KOPT-K1 (cell line): Measurements from ENCODE around the gene HSFX3.
"Not testable (repeated sequence)": the region's sequence is repeated elsewhere in the genome, so short reads cannot be mapped to it uniquely, and the experiment has no call there.

Experiments used
- H3K27ac ChIP-seq: fragments of 200-600 bp; sonication (generic); 2 replicates; pipeline ENCODE4 v1.5.1; 2016; ENCODE audit warnings: antibody characterized with exemption, mild to moderate bottlenecking, low read depth, low read length; ENCODE audit not compliant: poor library complexity, severe bottlenecking
- H3K36me3 ChIP-seq: fragments of 200-600 bp; sonication (generic); 2 replicates; pipeline ENCODE4 v1.5.1; 2017; ENCODE audit warnings: antibody characterized with exemption, mild to moderate bottlenecking, low read length, moderate library complexity; ENCODE audit not compliant: insufficient read depth
- H3K9me3 ChIP-seq: fragments of 200-600 bp; sonication (generic); 2 replicates; pipeline ENCODE4 v1.5.1; 2017; ENCODE audit warnings: antibody characterized with exemption, low read length, mild to moderate bottlenecking; ENCODE audit not compliant: insufficient read depth, poor library complexity, severe bottlenecking

Gene HSFX3

GRCh38 chrX:149555251-149555650, 5.5 kb upstream of the HSFX3 start:
- H3K27ac ChIP-seq, H3K9me3 ChIP-seq, H3K36me3 ChIP-seq: not testable (repeated sequence)

DNA sequence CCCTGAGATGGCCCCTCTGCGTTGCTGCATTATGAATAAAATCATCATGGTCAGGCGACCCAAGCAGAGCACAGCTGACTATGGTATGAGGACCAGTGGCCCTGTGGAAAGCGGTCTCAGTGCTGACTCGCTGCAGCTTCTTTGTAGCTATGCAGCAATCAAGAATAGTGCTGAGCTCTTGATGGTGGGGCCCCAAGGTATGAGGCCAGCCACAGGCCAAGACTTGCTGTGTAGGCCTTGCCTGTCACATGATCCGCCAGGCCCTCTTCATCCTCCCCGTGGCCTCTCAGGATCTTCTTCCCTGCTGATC, 2.2 kb upstream of the HSFX3 start:
- H3K27ac ChIP-seq, H3K9me3 ChIP-seq, H3K36me3 ChIP-seq: not testable (repeated sequence)

- not testable (repeated sequence) for H3K36me3 ChIP-seq, H3K27ac ChIP-seq, H3K9me3 ChIP-seq
Measured at GRCh38 chrX:149551245-149551938, 1.7 kb upstream of the HSFX3 start.

GRCh38 chrX:149550454-149550853, 730 bp upstream of the HSFX3 start:
- H3K9me3 ChIP-seq, H3K27ac ChIP-seq, H3K36me3 ChIP-seq: not testable (repeated sequence)

DNA sequence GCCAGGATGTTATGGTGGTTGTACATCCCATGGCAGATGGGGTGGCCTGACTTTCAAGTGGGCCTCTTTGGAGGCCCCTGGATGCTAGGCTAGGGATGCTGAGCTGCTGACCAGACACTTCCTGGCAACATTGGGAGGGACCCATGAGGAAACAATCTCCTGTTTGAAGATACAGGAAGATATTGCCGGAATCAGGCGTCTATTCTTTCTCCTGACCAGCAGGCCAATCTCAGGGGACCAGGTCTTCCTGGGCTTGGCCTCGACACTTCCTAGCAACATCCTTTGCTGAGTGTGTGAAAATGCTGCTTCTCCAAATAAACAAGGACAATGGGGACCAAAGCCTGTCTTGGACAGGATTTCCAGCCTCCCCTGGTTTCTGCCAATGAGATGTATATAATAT, 1.9 kb downstream of the HSFX3 start:
- not testable (repeated sequence) for H3K9me3 ChIP-seq, H3K27ac ChIP-seq, H3K36me3 ChIP-seq

DNA sequence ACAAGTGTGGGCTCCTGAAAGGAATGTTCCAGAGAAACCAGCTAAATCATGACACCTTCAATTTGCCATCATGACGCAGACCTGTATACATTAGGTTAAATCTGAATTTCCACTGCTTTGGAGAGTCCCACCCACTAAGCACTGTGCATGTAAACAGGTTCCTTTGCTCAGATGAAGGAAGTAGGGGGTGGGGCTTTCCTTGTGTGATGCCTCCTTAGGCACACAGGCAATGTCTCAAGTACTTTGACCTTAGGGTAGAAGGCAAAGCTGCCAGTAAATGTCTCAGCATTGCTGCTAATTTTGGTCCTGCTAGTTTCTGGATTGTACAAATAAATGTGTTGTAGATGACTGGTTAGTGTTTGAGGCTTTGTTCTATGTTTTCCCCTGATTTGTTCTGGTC, 2.8 kb downstream of the HSFX3 start:
- H3K36me3 ChIP-seq, H3K9me3 ChIP-seq, H3K27ac ChIP-seq: not testable (repeated sequence)

GRCh38 chrX:149545545-149546543, 3.9 kb downstream of the HSFX3 start:
- H3K27ac ChIP-seq, H3K36me3 ChIP-seq, H3K9me3 ChIP-seq: not testable (repeated sequence)

DNA sequence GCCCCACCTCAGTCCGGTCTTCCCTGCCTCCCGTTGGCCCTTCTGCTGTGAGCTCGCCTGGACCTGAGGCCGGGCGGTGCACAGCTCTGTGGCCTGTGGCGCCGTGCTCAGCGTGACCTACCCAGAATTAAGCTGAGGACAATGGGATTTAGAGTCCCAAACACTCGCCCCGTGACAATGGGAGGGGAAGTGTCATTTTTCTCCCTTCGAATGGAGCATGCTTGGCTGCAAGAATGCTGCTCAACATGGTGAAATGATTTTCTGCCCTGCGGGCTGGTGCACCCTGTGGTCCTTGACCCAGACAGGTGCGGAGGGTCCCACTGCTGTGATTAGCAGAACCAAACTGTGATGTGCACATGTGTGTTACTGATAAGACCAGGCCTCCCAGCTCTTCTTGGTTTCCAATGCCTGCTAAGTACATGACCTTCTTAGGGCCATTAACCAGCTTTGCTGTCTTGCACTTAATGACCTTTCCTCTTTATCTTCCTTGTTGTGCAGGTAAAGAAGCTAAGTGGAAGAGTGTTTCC, 8.1 kb downstream of the HSFX3 start:
- Histone ChIP-seq H3K9me3 (no peaks in the 10 kb centered on the region), H3K36me3 (no peaks in the 10 kb centered on the region; the same call in 1 of the 2 replicates), H3K27ac (peak overlapping the region; percentile 79)

GRCh38 chrX:149540621-149541520, 8.9 kb downstream of the HSFX3 start, which contains the start of gene EOLA1:
Gene EOLA1, plus strand, starts transcription at chrX:149541012. Its CDS starts 4,619 bp downstream, at chrX:149545631.
- Histone ChIP-seq H3K9me3 (no peaks in the 10 kb centered on the region), H3K27ac (peak within 1 kb of the TSS; percentile 84), H3K36me3 (no peaks in the 10 kb centered on the region; the same call in 1 of the 2 replicates)

GRCh38 chrX:149540131-149540620, 9.5 kb downstream of the HSFX3 start:
- Histone ChIP-seq H3K9me3 (no peaks in the 10 kb centered on the region), H3K27ac (peak overlapping the region; percentile 79), H3K36me3 (no peaks in the 10 kb centered on the region; the same call in 1 of the 2 replicates)

DNA sequence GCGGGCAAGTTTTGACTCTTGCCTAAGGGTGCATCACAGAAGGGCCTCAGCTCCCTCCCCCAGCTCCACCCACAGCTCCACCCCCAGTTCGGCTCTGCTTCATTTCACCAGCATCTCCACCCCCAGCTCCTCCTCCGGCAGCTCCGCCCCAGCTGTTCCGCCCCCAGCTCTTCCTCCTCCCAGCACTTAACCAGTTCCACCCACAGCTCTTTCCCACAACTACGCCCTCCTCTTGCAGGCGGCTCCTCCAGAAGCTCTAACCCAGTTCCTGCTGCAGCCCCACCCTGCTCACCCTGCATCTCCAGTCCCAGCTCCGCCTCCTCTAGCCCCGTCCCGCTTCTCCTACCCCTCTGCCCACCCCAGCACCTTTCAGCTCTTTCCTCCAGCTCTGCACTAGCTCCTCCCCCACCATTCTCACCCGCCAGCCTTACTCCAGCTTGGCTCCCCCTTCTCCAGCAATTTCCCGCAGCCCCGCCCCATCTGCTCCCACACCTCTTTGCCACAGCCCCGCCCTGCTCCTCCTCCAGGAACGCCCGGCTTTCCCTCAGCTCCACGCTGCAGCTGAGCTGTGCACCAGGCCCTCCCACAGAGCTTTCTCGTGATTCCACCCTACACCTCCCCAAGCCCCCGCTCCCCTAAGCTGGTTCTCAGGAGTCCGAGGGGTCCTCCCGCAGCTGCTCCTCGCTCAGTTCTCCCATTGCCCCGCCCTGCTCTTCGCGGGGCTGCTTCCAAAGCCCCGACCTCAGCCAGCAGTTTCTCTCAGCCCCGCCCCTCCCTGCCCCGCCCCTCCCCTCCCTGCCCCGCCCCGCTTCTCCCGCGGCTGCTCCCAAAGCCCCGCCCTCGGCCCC, 10.2 kb downstream of the HSFX3 start:
- Histone ChIP-seq H3K36me3 (no peaks in the 10 kb centered on the region), H3K9me3 (no peaks in the 10 kb centered on the region), H3K27ac (peak overlapping the region; percentile 84)

- H3K36me3 ChIP-seq, H3K9me3 ChIP-seq, H3K27ac ChIP-seq: not testable (repeated sequence)
Measured at GRCh38 chrX:149537474-149537873, 12.2 kb downstream of the HSFX3 start.

DNA sequence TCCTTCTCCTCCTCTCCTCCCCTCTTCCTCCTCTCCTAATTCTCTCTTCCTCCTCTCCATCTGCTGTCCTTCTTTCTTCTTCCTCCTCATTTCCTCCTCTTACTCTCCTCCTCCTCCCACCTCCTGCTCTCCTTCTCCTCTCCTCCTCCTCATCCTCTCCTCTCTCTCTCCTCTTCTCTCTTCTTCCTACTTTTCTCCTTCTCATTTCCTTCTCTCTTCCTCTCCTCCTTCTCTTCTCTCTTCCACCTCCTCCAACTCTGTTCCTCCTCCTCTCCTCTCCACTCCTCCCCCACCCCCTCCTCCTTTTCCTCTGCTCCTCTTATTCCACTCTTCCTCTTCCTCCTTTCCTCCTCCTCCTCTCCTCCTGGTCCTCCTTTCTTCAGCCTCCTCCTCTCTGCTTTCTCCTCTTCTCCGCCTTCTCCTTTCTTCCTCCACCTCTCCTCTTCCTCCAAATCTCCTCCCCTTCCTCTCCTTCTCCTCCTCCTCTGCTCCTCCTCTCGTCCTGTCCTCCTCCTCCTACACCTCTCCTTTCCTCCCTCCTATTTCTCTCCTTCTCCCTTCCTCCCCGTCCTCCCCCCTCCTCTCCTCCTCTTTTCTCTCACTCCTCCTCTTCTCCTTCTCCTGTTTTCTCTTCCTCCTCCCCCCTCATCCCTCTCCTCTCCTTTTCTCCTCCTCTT, 14.7 kb downstream of the HSFX3 start:
- not testable (repeated sequence) for H3K36me3 ChIP-seq, H3K27ac ChIP-seq, H3K9me3 ChIP-seq
